ENCODE measurements around the gene HDAC1.
"Not testable (repeated sequence)": the region's sequence is repeated elsewhere in the genome, so short reads cannot be mapped to it uniquely, and the experiment has no call there.

Gene HDAC1

DNA sequence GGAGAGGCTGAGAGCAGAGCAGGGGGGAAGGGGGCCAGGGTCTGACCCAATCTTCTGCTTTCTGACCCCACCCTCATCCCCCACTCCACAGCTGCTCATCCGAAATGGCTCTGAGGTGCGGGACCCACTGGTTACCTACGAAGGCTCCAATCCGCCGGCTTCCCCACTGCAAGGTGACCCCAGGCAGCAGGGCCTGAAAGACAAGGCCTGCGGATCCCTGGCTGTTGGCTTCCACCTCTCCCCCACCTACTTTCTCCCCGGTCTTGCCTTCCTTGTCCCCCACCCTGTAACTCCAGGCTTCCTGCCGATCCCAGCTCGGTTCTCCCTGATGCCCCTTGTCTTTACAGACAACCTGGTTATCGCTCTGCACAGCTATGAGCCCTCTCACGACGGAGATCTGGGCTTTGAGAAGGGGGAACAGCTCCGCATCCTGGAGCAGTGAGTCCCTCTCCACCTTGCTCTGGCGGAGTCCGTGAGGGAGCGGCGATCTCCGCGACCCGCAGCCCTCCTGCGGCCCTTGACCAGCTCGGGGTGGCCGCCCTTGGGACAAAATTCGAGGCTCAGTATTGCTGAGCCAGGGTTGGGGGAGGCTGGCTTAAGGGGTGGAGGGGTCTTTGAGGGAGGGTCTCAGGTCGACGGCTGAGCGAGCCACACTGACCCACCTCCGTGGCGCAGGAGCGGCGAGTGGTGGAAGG is 17.1 kb upstream of the HDAC1 start:
- DNase-seq = no peak

DNA sequence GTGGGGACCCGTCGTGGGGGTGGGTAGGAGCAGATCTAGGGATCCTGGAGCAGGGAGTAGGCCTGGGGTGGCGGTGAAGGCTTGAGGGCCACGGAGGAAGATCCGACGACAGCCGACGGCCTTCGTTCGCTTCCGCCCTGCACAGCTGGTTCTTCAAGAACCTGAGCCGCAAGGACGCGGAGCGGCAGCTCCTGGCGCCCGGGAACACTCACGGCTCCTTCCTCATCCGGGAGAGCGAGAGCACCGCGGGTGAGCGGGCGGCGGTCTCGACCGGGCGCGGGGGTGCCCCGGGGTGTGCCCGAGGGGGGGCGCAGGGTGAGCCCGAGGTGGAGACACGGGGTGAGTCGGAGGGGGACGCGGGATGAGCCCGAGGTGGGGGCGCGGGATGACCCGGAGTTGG is 16.5 kb upstream of the HDAC1 start:
- DNase-seq = no peak

DNA sequence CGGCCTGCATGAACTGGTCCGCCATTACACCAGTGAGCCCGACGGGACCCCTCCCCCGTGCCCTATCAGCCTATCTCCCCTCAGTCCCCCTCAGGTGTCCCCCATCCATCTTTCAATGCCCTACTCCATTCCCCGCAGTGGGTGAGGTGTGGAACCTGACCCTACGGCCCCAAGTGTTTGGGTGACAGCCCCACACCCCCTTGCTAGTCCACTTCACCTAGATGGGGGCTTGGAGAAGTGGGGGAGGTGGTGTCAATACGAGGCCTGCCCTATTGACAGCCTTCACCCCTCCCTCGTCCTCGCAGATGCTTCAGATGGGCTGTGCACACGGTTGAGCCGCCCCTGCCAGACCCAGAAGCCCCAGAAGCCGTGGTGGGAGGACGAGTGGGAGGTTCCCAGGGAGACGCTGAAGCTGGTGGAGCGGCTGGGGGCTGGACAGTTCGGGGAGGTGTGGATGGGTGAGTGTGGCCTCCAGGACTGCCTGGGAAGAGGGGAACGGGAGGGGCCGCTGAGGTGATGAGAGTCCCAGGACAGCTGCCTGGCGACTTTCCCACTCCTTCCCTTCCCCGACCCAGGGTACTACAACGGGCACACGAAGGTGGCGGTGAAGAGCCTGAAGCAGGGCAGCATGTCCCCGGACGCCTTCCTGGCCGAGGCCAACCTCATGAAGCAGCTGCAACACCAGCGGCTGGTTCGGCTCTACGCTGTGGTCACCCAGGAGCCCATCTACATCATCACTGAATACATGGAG is 15.7 kb upstream of the HDAC1 start:
- DNase-seq = no peak

DNA sequence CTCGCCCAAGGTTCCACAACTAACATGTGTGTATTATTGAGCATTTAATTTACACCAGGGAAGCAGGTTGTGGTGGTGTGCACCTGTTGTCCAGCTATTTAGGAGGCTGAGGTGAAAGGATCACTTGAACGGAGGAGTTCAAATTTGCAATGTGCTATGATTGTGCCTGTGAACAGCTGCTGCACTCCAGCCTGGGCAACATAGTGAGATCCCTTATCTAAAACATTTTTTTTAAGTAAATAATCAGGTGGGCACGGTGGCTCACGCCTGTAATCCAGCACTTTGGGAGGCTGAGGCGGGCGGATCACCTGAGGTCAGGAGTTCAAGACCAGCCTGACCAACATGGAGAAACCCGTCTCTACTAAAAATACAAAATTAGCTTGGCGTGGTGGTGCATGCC is 7.1 kb upstream of the HDAC1 start:
- not testable (repeated sequence) for DNase-seq

DNA sequence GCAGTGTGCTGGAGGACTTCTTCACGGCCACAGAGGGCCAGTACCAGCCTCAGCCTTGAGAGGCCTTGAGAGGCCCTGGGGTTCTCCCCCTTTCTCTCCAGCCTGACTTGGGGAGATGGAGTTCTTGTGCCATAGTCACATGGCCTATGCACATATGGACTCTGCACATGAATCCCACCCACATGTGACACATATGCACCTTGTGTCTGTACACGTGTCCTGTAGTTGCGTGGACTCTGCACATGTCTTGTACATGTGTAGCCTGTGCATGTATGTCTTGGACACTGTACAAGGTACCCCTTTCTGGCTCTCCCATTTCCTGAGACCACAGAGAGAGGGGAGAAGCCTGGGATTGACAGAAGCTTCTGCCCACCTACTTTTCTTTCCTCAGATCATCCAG is 6.2 kb upstream of the HDAC1 start:
- DNase-seq = no peak

DNA sequence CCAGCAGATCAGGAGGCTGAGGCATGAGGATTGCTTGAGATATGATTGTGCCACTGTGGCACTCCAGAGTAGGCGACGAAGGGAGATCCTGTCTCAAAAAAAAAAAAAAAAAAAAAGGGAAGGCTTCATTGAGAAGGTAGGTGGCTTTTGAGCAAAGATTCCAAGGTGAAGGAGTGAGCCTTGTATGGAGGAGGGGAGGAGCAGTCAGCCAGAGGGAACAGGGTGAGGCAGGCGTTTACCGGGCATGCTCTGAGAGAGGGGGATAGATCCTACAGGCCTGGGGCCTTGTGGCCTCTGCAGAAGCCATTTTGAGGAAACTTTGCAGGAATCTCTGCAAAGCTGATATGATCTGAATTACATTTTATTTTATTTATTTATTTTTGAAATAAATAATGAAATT is 5.1 kb upstream of the HDAC1 start:
- no peak for DNase-seq

DNA sequence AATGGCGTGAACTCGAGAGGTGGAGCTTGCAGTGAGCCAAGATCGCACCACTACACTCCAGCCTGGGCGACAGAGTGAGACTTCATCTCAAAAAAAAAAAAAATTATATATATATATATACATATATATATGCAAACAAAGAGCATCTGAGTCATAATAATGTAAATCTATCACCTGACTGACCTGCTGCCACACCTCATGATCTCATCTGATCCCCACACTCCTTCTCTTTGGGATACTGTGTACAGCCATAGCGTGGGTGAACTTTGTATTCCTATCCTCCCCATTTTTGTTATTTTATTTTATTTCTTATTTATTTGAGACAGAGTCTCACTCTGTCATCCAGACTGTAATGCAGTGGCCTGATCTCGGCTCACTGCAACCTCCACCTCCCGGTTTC is 2.6 kb upstream of the HDAC1 start:
- DNase-seq = no peak

DNA sequence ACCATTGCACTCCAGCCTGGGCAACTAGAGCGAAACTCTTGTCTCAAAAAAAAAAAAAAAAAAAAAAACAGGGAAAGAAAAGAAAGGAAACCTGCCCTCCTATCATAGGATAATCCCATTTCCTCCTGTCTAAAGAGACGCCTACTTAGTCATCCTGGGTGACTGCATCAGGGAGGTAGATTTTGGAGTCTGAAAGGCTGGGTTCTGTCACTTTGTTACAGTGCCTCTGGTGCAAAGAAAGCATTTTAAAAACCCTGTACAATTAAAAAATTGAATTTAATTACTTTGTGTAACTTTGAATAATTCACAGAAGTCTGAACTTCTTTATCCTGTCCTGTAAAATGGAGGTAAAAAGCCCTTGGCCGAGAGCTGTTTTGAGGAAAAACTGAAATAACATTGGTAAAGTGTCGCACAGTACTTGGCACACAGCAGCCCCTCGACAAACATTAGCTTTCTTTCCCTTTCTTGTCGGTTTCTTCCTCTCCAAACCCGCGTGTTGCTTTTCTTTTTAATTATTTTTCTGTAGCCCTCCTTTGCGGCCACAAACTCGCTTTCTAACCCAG is 657 bp upstream of the HDAC1 start:
- DNase-seq = no peak

DNA sequence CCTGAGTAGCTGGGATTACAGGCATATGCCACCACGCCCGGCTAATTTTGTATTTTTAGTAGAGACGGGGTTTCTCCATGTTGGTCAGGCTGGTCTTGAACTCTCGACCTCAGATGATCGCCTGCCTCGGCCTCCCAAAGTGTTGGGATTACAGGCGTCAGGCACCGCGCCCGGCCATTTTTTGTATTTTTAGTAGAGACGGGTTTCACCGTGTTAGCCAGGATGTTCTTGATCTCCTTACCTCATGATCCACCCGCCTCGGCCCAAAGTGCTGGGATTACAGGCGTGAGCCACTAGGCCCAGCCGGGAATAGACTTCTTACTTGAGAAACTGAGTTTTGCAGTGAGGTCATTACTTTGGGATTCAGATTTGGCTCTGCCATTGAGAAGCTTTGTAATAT is 6.3 kb downstream of the HDAC1 start:
- not testable (repeated sequence) for DNase-seq

DNA sequence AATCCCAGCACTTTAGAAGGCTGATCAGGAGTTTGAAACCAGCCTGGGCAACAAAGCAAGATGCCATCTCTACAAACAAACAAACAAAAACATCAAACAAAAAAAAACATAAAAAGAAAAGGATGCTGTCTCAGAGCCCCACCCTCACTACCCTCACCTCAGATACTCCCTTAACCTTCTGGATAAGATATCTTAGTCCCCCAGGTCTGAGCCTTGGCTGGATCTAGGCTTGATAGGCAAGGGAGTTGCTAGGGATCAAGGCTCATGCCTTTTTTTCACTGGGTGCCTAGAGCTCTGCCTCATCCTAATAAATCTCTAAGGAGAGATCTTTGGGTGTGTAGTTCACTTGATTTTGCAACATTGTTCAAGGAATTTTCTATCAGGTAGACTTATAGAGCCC is 7.4 kb downstream of the HDAC1 start:
- DNase-seq = no peak

DNA sequence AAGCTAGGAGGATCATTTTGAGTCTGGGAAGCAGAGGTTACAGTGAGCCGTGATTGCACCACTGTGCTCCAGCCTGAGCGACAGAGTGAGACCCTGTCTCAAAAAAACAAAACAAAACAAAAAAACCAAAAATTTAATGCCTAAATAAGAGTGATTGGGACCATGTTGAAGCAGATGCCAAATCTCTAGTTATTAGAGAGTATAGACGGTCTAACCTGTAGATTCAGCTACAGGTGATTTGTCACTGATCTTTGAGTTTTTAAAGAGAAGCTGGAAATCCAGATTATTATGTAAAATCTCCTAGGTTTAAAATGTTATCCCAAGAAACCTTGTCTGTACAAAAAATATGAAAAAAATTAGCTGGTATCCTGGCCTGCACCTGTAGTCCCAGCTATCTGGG is 11.5 kb downstream of the HDAC1 start:
- DNase-seq = no peak

DNA sequence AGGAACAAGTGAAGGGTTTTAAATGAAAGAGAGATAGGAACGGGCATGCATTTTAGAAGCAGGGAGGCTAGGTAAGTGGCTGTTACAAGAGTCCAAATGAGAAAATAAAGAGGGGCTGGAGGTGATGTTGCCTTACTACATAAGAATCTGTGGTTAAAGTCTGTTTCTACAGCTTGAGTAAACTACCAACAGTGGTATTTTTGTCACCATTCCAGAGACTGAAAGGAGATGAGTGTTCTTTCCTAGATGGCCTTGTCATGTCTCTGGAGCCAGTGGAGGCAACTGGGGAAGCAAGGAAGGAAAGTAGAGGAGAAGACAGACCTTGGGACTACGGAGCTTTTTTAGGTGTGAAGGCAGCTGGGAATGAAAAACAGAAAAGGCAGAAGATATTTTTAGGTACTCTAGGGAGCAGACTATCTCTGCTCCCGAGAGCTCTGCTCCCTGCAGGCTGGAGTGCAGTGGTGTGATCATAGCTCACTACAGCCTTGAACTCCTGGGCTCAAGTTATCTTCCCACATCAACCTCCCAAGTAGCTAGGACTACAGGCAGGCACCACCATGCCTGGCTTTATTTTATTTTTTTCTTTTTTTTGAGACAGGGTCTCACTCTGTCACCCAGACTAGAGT is 12.2 kb downstream of the HDAC1 start:
- DNase-seq = no peak

DNA sequence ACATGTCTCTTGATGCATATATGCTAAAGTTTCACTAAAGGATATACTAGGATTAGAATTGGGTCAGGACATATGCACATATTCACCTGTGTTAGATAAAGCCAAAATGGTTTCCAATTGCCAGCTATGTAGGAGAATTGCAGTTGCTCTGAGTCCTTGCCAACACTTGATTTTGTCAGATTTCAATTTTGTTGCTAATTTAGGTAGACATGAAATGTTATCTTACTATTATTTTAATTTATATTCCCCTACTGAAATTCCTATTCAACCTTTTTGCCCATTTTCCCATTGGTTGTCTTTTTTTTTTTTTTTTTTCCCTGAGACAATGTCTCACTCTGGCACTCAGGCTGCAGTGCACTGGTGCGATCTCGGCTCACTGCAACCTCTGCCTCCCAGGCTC is 13.4 kb downstream of the HDAC1 start:
- DNase-seq = no peak

DNA sequence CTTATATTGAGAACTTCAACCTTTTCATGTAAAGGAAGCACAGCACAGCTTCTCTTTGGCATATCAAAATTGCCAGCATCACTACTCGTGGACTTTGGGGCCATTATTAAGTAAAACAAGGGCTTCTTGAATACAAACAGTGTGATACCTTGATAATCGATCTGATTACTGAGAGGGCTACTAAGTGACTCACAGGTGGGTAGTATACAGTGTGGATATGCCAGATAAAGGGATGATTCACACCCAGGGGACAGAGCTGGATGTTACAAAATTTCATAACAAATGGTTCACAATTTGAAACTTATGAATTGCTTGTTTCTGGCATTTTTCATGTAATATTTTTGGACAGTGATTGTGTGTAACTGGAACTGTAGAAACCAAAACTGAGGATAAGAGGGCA is 15.4 kb downstream of the HDAC1 start:
- no peak for DNase-seq

DNA sequence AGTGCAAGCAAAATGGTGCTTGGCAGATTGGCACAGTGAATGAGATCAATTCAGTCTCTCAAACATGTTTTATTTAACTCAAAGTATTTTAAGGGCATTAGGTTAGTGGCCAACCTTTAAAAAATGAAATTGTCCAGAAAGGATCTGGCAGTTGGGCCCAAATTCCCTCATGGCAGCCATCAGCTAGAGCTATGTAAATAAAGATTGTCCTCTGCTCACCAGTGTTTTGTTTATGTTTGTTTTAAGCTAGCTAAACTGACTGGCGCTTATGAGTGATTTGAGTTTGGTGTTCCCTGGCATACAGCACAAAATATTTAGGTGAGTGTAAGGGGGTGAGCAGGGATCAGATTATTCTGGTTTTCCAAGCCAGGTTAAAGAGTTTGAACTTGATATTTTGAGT is 18.1 kb downstream of the HDAC1 start:
- DNase-seq = no peak

DNA sequence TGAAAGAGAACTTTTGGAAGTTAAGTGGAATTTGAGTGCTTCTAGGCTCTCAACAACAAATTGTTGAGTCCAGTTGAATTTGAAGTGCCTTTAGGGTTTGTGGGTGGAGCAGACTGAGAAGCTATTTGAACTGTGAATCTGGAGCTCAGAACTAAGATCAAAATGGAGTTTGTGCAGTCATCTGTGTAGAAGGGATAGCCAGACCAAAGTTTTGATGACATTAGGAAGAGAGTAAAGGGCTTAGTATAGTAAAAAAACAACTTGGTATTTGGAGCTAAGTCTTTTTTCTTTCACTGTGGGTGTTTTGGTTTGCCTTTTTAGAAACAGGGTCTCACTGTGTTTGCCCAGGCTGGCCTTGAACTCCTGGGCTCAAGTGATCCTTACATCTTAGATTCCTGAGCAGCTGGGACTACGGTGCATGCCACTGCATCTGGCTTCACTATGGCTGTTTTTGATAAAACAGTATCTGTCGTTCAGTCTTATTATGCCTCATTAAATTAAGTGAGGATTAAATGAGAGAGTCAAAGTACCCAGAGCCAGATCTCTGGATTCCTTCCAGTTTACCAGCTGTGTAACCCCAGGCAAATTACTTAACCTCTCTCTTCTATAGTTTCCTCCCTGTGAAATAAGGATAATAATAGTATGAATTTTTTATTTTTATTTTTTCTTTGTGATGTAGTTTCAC is 20.0 kb downstream of the HDAC1 start:
- DNase-seq = no peak

DNA sequence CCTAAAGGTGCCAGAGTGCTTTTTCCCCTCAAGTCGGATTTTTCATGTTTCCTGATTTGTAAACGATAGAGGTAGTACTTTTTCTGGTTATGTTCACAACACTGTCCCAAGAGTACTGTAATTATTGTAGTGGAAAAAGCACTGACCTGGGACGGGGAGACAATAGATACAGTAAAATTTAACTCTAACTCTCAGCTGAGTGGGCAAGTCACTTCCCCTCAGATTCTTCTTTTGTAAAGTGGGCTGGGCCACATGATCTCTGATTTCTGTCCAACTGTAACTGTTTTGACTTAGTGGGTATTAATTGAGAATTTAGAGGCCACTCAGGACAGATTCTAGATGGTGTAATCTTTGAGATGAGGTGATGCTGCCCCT is 25.0 kb downstream of the HDAC1 start:
- no peak for DNase-seq

DNA sequence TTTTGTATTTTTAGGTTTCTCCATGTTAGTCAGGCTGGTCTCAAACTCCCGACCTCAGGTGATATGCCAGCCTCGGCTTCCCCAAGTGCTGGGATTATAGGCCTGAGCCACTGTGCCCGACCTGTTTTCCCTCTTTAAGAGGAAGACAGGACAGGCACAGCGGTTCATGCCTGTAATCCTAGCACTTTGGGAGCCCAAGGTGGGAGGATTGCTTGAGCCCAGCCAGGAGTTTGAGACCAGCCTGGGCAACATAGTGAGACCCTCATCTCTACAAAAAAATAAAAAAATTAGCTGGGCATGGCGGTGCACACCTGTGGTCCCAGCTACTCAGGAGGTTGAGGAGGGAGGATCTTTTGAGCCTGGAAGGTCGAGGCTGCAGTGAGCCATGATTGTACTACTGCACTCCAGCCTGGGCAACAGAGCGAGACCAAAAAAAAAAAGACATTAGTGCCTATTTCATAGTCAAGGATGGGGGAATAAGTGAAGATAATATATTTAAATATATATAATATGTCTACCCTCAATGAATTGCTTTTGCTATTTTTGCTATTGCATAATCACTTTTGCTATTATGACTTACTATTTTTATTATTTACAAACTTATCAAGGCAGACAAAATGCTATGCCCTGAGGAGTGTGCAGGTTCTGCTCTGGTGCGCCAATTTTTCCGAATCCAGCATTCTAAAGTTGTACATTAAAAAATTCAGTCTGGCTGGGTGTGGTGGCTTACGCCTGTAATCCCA is 26.4 kb downstream of the HDAC1 start:
- no peak for DNase-seq

DNA sequence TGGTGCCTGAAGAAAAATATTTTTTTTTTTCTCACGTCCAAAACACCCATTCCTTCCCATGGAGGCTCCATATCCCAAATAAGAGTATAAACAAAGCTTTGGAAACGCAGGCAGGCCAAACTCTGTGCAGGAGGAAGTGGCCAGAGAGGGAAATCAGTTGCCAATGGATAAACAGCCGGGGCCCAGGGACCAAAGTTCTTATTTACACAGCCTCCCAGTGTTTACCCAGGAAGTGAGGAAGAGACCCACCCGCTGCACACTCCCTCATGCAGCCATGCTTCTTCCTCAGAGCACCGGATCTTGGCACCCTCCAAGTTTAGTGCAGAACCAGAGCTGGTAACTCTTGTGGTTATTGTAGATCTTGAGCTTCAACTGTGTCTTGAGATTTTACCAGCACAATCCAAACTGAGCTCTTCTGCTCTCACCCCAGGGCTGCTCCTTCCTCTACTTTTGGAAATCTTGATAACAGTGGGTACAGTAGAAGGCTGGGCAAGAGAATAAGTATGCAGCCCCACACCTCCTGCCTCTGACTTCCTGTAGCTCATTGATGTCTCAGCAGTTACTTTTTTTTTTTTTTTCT is 29.9 kb downstream of the HDAC1 start:
- peak; percentile 16 for DNase-seq

DNA sequence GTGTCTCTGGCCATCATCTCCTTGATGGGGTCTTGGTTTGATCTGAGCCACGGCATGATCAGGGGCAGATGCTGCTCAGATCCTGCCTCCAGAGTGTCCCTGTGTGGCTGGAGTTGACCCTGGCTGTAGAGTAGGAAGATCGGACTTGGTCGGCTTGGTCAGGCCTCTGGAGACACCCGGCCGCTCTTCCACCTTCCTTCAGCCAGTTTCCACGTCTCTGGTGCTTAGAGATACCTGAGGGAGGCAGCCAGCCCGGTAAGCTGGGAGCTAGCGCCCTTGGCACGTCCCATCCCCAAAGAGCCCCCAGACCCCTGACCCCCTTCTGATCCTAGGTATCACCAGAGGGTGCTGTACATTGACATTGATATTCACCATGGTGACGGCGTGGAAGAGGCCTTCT is 35.3 kb downstream of the HDAC1 start:
- DNase-seq = no peak

DNA sequence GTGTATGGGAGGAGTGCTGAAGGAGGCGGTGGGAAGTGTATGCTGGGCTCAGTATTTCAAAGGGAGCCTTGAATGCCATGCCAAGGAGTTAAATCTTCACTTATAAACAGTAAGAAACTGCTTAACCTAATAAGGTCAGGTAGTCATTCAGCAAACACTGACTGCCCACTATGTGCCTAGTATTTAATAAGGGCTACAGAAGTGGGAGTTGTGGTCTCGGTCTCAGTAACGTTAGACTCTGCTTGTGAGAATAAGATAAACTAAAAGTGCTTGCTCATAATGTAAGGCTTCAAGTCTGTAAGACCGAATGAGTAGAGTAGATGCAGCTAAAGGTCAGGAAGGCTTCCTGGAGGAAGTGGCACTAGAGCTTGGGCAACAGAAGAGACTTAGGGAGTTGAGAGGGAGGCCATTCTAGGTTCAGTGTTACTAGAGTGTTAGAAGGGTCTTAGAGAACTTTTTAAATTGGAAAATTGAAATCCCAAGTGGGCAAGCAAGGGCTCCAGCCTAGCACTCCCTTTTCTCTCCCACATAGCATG is 38.1 kb downstream of the HDAC1 start:
- DNase-seq = no peak

DNA sequence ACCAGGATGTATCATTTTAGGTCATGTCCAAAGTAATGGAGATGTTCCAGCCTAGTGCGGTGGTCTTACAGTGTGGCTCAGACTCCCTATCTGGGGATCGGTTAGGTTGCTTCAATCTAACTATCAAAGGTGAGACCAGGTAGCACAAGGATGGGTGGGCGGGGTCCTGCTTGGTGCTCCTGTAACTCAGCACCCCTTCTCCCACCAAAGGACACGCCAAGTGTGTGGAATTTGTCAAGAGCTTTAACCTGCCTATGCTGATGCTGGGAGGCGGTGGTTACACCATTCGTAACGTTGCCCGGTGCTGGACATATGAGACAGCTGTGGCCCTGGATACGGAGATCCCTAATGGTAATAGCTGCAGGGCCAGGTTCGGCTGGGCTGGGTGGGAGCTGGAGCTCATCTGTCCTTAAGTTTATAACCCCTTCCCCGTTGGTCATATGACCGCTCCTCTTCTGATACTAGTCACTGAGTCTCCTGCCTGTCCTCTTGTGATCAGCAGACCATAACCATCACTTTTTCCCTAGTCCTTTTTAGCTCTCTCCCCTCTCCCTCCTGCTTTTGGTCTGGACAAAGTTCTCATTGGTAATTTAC is 38.8 kb downstream of the HDAC1 start:
- DNase-seq = no peak
